ENCODE measurements around the gene PPM1J.
A peak's percentile ranks its signal among the peaks of the same experiment; 100 is the strongest.

PPM1J gene

DNA sequence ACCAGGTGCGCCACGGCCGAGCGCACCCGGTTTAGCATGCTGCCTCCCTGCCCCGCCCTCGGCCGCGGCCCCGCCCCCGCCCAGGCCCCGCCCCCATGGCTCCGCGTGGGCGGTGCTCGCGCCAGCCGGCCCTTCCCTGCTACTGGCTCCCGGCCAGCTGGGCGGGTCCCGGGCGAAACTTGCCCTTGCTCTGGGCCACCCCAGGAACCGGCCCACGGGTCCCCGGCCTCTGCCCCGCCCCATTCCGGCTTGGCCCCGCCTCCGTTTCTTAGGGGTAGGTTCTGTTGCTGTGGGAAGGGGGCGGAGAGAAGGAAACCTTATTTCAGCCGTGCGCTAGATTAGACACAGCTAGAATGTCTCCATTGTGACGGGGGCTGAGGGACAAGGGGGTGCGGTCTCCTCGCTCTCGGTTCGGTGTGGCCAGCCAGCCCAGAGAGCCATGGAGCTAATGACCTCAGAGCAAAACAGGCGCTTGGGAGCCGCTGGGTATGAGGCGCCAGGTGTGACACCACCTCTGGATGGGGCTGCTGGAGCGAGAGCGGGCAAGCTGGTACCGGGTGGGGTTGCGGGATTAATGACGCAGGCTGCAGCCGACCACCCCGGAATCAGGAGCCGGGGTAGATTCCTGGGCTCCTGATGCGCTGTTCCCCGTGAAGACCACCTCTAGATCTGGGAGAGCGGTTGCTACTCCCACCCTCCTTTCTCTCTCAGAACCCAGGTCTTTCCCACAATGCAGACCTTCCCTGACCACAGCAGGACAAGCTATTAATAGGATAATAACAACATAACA, at the start of gene PPM1J:
Gene PPM1J (minus strand): TSS at position 69 of the 790 bp plus-strand sequence. CDS start 31 bp downstream, at position 38.
- peak within 1 kb of the TSS; percentile 75 for H3K4me3 ChIP-seq (ENCODE audit: low read length)
- peaks cover 60% of the 10 kb centered on the region for H3K27me3 ChIP-seq (ENCODE audit: insufficient read depth, low read length)
- no peaks in the 10 kb centered on the region for H3K36me3 ChIP-seq (ENCODE audit: insufficient read depth, low read length)
- peak within 1 kb of the TSS; percentile 51 for H2AFZ ChIP-seq (ENCODE audit: low read depth, low read length)
- peaks cover 20% of the 10 kb centered on the region for H3K4me1 ChIP-seq (ENCODE audit: insufficient read depth, low read length)
- H3K9me3 ChIP-seq (ENCODE audit: low read length): no peaks in the 10 kb centered on the region

- Histone ChIP-seq H2AFZ (ENCODE audit: low read depth, low read length) (peak overlapping the region; percentile 71), H3K4me3 (ENCODE audit: low read length) (no peak overlapping the region), H3K9me3 (ENCODE audit: low read length) (no peaks in the 10 kb centered on the region), H3K4me1 (ENCODE audit: insufficient read depth, low read length) (peaks cover 12% of the 10 kb centered on the region), H3K36me3 (ENCODE audit: insufficient read depth, low read length) (no peaks in the 10 kb centered on the region), H3K27me3 (ENCODE audit: insufficient read depth, low read length) (no peaks in the 10 kb centered on the region)
Measured at GRCh38 chr1:112762541-112763500, 47.7 kb upstream of the PPM1J start.

GRCh38 chr1:112761714-112762480, 46.8 kb upstream of the PPM1J start:
- peak overlapping the region; percentile 71 for H2AFZ ChIP-seq (ENCODE audit: low read depth, low read length)
- H3K4me1 ChIP-seq (ENCODE audit: insufficient read depth, low read length): peaks cover 12% of the 10 kb centered on the region
- H3K36me3 ChIP-seq (ENCODE audit: insufficient read depth, low read length): no peaks in the 10 kb centered on the region
- no peak overlapping the region for H3K4me3 ChIP-seq (ENCODE audit: low read length)
- H3K9me3 ChIP-seq (ENCODE audit: low read length): no peaks in the 10 kb centered on the region
- H3K27me3 ChIP-seq (ENCODE audit: insufficient read depth, low read length): no peaks in the 10 kb centered on the region

DNA sequence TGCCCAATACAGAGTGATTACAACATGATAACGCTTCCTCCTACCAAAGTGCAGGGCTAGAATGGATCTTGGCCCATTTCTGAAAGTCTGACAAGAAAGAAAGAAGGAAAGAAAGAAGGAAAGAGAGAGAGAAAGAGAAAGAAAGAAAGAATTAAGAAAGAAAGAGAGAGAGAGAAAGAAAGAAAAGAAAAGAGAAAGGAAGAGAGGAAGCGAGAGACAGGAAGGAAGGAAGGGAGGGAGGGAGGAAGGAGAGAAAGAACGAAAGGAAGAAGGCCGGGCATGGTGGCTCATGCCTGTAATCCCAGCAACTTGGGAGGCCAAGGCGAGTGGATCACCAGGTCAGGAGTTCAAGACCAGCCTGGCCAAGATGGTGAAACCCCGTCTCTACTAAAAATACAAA, 44.1 kb upstream of the PPM1J start:
- no peaks in the 10 kb centered on the region for H3K27me3 ChIP-seq (ENCODE audit: insufficient read depth, low read length)
- no peak overlapping the region for H3K4me3 ChIP-seq (ENCODE audit: low read length)
- no peaks in the 10 kb centered on the region for H3K9me3 ChIP-seq (ENCODE audit: low read length)
- H3K4me1 ChIP-seq (ENCODE audit: insufficient read depth, low read length): peaks cover 12% of the 10 kb centered on the region
- H2AFZ ChIP-seq (ENCODE audit: low read depth, low read length): no peak overlapping the region
- H3K36me3 ChIP-seq (ENCODE audit: insufficient read depth, low read length): no peaks in the 10 kb centered on the region

DNA sequence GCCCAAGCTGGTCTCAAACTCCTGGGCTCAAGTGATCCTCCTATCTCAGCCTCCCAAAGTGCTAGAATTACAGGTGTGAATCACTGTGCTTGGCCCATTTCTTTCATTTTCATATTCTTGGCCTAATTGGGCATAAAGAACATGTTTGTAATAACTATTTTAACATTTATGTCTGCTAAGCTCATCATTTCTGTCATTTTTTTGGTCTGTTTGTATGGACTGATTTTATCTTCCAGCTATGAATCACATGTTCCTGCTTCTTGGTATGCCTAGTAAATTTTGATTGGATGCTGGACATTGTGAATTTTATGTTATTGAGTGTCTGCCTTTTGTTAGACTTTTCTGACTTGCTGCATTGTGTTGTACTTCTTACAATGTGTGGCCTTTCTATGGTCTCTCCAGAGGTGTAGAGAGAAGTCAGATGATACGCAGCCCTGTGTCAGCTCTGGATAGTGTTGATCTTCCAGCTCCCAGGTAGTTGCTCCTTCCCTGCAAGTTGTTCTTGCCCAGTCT, 39.0 kb upstream of the PPM1J start:
- H3K27me3 ChIP-seq (ENCODE audit: insufficient read depth, low read length): no peaks in the 10 kb centered on the region
- H3K4me3 ChIP-seq (ENCODE audit: low read length): no peak overlapping the region
- H3K36me3 ChIP-seq (ENCODE audit: insufficient read depth, low read length): no peaks in the 10 kb centered on the region
- no peaks in the 10 kb centered on the region for H3K9me3 ChIP-seq (ENCODE audit: low read length)
- no peak overlapping the region for H2AFZ ChIP-seq (ENCODE audit: low read depth, low read length)
- H3K4me1 ChIP-seq (ENCODE audit: insufficient read depth, low read length): no peaks in the 10 kb centered on the region

- no peak overlapping the region for H3K4me3 ChIP-seq (ENCODE audit: low read length)
- H3K9me3 ChIP-seq (ENCODE audit: low read length): peaks cover 7% of the 10 kb centered on the region
- peaks cover 18% of the 10 kb centered on the region for H3K27me3 ChIP-seq (ENCODE audit: insufficient read depth, low read length)
- H2AFZ ChIP-seq (ENCODE audit: low read depth, low read length): no peak overlapping the region
- H3K36me3 ChIP-seq (ENCODE audit: insufficient read depth, low read length): no peaks in the 10 kb centered on the region
- H3K4me1 ChIP-seq (ENCODE audit: insufficient read depth, low read length): no peaks in the 10 kb centered on the region
Measured at GRCh38 chr1:112748396-112748795, 33.3 kb upstream of the PPM1J start.

- H2AFZ ChIP-seq (ENCODE audit: low read depth, low read length): peak overlapping the region; percentile 33
- peaks cover 7% of the 10 kb centered on the region for H3K9me3 ChIP-seq (ENCODE audit: low read length)
- H3K4me3 ChIP-seq (ENCODE audit: low read length): no peak overlapping the region
- peaks cover 21% of the 10 kb centered on the region for H3K27me3 ChIP-seq (ENCODE audit: insufficient read depth, low read length)
- H3K4me1 ChIP-seq (ENCODE audit: insufficient read depth, low read length): no peaks in the 10 kb centered on the region
- no peaks in the 10 kb centered on the region for H3K36me3 ChIP-seq (ENCODE audit: insufficient read depth, low read length)
Measured at GRCh38 chr1:112744009-112744578, 29.0 kb upstream of the PPM1J start.

GRCh38 chr1:112743174-112744008, 28.3 kb upstream of the PPM1J start:
- no peaks in the 10 kb centered on the region for H3K4me1 ChIP-seq (ENCODE audit: insufficient read depth, low read length)
- H3K36me3 ChIP-seq (ENCODE audit: insufficient read depth, low read length): no peaks in the 10 kb centered on the region
- H3K9me3 ChIP-seq (ENCODE audit: low read length): peaks cover 7% of the 10 kb centered on the region
- H2AFZ ChIP-seq (ENCODE audit: low read depth, low read length): no peak overlapping the region
- no peak overlapping the region for H3K4me3 ChIP-seq (ENCODE audit: low read length)
- peaks cover 21% of the 10 kb centered on the region for H3K27me3 ChIP-seq (ENCODE audit: insufficient read depth, low read length)

GRCh38 chr1:112737573-112737972, 22.4 kb upstream of the PPM1J start:
- Histone ChIP-seq H3K9me3 (ENCODE audit: low read length) (no peaks in the 10 kb centered on the region), H3K4me1 (ENCODE audit: insufficient read depth, low read length) (no peaks in the 10 kb centered on the region), H2AFZ (ENCODE audit: low read depth, low read length) (no peak overlapping the region), H3K36me3 (ENCODE audit: insufficient read depth, low read length) (no peaks in the 10 kb centered on the region), H3K4me3 (ENCODE audit: low read length) (no peak overlapping the region), H3K27me3 (ENCODE audit: insufficient read depth, low read length) (no peaks in the 10 kb centered on the region)

DNA sequence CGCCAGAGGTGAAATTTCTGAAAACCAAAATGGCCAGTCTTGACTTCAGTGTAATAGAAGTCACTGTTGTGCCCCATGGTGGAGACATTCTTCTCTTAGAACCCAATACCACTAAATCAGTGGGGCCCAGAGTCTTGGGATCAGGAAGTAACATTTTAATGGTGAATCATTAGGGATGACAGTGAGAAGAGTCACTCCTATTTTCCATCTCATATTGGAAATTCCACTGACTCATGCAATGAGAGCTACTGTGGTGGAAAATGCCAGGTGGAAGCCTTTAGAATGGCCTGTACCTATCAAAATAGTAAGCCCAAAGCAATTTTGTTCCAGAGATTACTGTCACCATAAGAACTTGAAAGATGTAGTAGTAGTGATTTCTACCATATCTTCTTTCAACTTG, 20.6 kb upstream of the PPM1J start:
- Histone ChIP-seq H2AFZ (ENCODE audit: low read depth, low read length) (no peak overlapping the region), H3K4me1 (ENCODE audit: insufficient read depth, low read length) (no peaks in the 10 kb centered on the region), H3K27me3 (ENCODE audit: insufficient read depth, low read length) (no peaks in the 10 kb centered on the region), H3K36me3 (ENCODE audit: insufficient read depth, low read length) (no peaks in the 10 kb centered on the region), H3K9me3 (ENCODE audit: low read length) (no peaks in the 10 kb centered on the region), H3K4me3 (ENCODE audit: low read length) (no peak overlapping the region)

DNA sequence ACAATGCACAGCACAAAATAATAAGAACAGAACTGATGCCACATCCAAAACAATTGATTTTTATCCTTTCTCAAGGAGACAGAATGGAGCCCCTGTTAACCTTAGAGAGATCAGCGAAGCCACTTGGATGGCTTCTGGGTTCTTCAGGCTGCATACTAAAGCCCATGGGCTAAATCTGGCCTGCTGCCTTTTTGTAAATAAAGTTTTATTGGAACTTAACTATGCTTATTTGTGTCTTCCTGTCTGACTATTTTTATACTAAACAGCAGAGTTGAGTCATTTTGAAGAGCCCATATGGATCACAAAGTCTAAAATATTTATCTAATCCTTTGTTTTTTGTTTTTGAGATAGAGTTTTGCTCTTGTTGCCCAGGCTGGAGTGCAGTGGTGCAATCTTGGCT, 16.3 kb upstream of the PPM1J start:
- H3K4me1 ChIP-seq (ENCODE audit: insufficient read depth, low read length): peaks cover 4% of the 10 kb centered on the region
- no peak overlapping the region for H3K4me3 ChIP-seq (ENCODE audit: low read length)
- no peak overlapping the region for H2AFZ ChIP-seq (ENCODE audit: low read depth, low read length)

GRCh38 chr1:112729909-112730308, 14.8 kb upstream of the PPM1J start:
- no peaks in the 10 kb centered on the region for H3K9me3 ChIP-seq (ENCODE audit: low read length)
- H3K4me1 ChIP-seq (ENCODE audit: insufficient read depth, low read length): peaks cover 4% of the 10 kb centered on the region

More for the DNA sequence above, 16.3 kb upstream of the PPM1J start:
- H3K27me3 ChIP-seq (ENCODE audit: insufficient read depth, low read length): no peaks in the 10 kb centered on the region
- no peaks in the 10 kb centered on the region for H3K36me3 ChIP-seq (ENCODE audit: insufficient read depth, low read length)
- H3K9me3 ChIP-seq (ENCODE audit: low read length): no peaks in the 10 kb centered on the region

More at GRCh38 chr1:112729909-112730308, 14.8 kb upstream of the PPM1J start:
- Histone ChIP-seq H3K27me3 (ENCODE audit: insufficient read depth, low read length) (no peaks in the 10 kb centered on the region), H3K36me3 (ENCODE audit: insufficient read depth, low read length) (no peaks in the 10 kb centered on the region), H3K4me3 (ENCODE audit: low read length) (no peak overlapping the region), H2AFZ (ENCODE audit: low read depth, low read length) (no peak overlapping the region)

Data from neuron (in vitro differentiated cells).